ENCODE results near the gene RAB11FIP3. TPM values are rescaled to one million over a fixed set of nuclear protein-coding genes. Genes with fewer than 3 reads are reported as not detected.

RAB11FIP3 gene
- total RNA-seq, 2 donors from 2014 or later, result 62.7 to 68.9 TPM

GRCh38 chr16:424623-425081, 797 bp upstream of the RAB11FIP3 start:
- H3K27ac Mint-ChIP-seq, result no peak overlapping the region
- Histone ChIP-seq H3K4me1 (ENCODE audit: control insufficient read depth, insufficient read depth, low read length) (peaks cover 4% of the 10 kb centered on the region), H3K9ac (ENCODE audit: extremely low read depth, low read length, poor library complexity, severe bottlenecking) (no peak overlapping the region), H3K27ac (ENCODE audit: low read depth, low read length) (no peak overlapping the region), H3K27me3 (ENCODE audit: control insufficient read depth, insufficient read depth, low read length, poor library complexity, severe bottlenecking) (peaks cover 26% of the 10 kb centered on the region), H3K4me3 (ENCODE audit: low read length) (peak overlapping the region; percentile 81), H3K9me3 (ENCODE audit: control insufficient read depth, low read length) (no peaks in the 10 kb centered on the region), H3K36me3 (ENCODE audit: control insufficient read depth, insufficient read depth, low read length) (peaks cover 4% of the 10 kb centered on the region)
- peaks cover 16% of the 10 kb centered on the region for H3K4me1 Mint-ChIP-seq
- TF ChIP-seq CTCF (conservative IDR thresholded peaks at IDR 0.05), result no peak
- 9 to 23% methylated on average over 18 to 31 of the region's 31 CpGs for WGBS, 2 experiments (ENCODE audit: insufficient coverage in 1 of 2, insufficient read length in 1 of 2)
- peak overlapping the region; percentile 60 for H3K4me3 Mint-ChIP-seq
- peaks cover 37% of the 10 kb centered on the region for H3K27me3 Mint-ChIP-seq (ENCODE audit: insufficient read depth)
- DNase-seq, result peak; percentile 73
- no peaks in the 10 kb centered on the region for H3K9me3 Mint-ChIP-seq
- peaks cover 14% of the 10 kb centered on the region for H3K36me3 Mint-ChIP-seq (ENCODE audit: low read depth)

- H3K9ac ChIP-seq (ENCODE audit: extremely low read depth, low read length, poor library complexity, severe bottlenecking), result no peak overlapping the region
- H3K36me3 Mint-ChIP-seq (ENCODE audit: low read depth), result peaks cover 21% of the 10 kb centered on the region
- no peak overlapping the region for H3K4me3 ChIP-seq (ENCODE audit: low read length)
- peaks cover 4% of the 10 kb centered on the region for H3K4me1 ChIP-seq (ENCODE audit: control insufficient read depth, insufficient read depth, low read length)
- peaks cover 34% of the 10 kb centered on the region for H3K27me3 Mint-ChIP-seq (ENCODE audit: insufficient read depth)
- H3K36me3 ChIP-seq (ENCODE audit: control insufficient read depth, insufficient read depth, low read length), result peaks cover 12% of the 10 kb centered on the region
- no peaks in the 10 kb centered on the region for H3K9me3 Mint-ChIP-seq
- no peak for TF ChIP-seq CTCF (conservative IDR thresholded peaks at IDR 0.05)
- DNase-seq, result no peak
- H3K27me3 ChIP-seq (ENCODE audit: control insufficient read depth, insufficient read depth, low read length, poor library complexity, severe bottlenecking), result peaks cover 26% of the 10 kb centered on the region
- 0% methylated on average over 16 to 63 of the region's 63 CpGs for WGBS, 2 experiments (ENCODE audit: insufficient coverage in 1 of 2, insufficient read length in 1 of 2)
- no peaks in the 10 kb centered on the region for H3K9me3 ChIP-seq (ENCODE audit: control insufficient read depth, low read length)
- H3K27ac ChIP-seq (ENCODE audit: low read depth, low read length), result peak overlapping the region; percentile 73
- H3K4me1 Mint-ChIP-seq, result peaks cover 16% of the 10 kb centered on the region
- peak overlapping the region; percentile 60 for H3K4me3 Mint-ChIP-seq
- H3K27ac Mint-ChIP-seq, result no peak overlapping the region
Measured at GRCh38 chr16:425740-426114, 278 bp downstream of the RAB11FIP3 start.

GRCh38 chr16:426115-426905, 861 bp downstream of the RAB11FIP3 start:
- H3K27me3 Mint-ChIP-seq (ENCODE audit: insufficient read depth), result peaks cover 31% of the 10 kb centered on the region
- DNase-seq, result peak; percentile 72
- Histone ChIP-seq H3K36me3 (ENCODE audit: control insufficient read depth, insufficient read depth, low read length) (peaks cover 16% of the 10 kb centered on the region), H3K27me3 (ENCODE audit: control insufficient read depth, insufficient read depth, low read length, poor library complexity, severe bottlenecking) (peaks cover 26% of the 10 kb centered on the region), H3K4me3 (ENCODE audit: low read length) (peak overlapping the region; percentile 89), H3K27ac (ENCODE audit: low read depth, low read length) (no peak overlapping the region), H3K9ac (ENCODE audit: extremely low read depth, low read length, poor library complexity, severe bottlenecking) (peak overlapping the region; percentile 51), H3K4me1 (ENCODE audit: control insufficient read depth, insufficient read depth, low read length) (peaks cover 4% of the 10 kb centered on the region), H3K9me3 (ENCODE audit: control insufficient read depth, low read length) (no peaks in the 10 kb centered on the region)
- no peak for TF ChIP-seq CTCF (conservative IDR thresholded peaks at IDR 0.05)
- H3K36me3 Mint-ChIP-seq (ENCODE audit: low read depth), result peaks cover 24% of the 10 kb centered on the region
- peak overlapping the region; percentile 63 for H3K4me3 Mint-ChIP-seq
- H3K27ac Mint-ChIP-seq, result no peak overlapping the region
- peaks cover 16% of the 10 kb centered on the region for H3K4me1 Mint-ChIP-seq
- no peaks in the 10 kb centered on the region for H3K9me3 Mint-ChIP-seq
- WGBS, 2 experiments (ENCODE audit: insufficient coverage in 1 of 2, insufficient read length in 1 of 2), result 1% methylated on average over 48 to 97 of the region's 97 CpGs
